BLaER1 (cell line): ENCODE data around the gene STXBP6.

ENCODE experiments used
- H3K27ac ChIP-seq: shearing (Covaris generic); formaldehyde crosslinking; 2 replicates; pipeline ENCODE4 v1.8.1; 2022
- H3K27me3 ChIP-seq: shearing (Covaris generic); formaldehyde crosslinking; 2 replicates; pipeline ENCODE4 v1.8.1; 2022
- H3K36me3 ChIP-seq: shearing (Covaris generic); formaldehyde crosslinking; 2 replicates; pipeline ENCODE4 v1.8.1; 2022
- H3K4me1 ChIP-seq: shearing (Covaris generic); formaldehyde crosslinking; 2 replicates; pipeline ENCODE4 v1.8.1; 2022
- H3K4me2 ChIP-seq: shearing (Covaris generic); formaldehyde crosslinking; 2 replicates; pipeline ENCODE4 v1.8.1; 2022
- H3K4me3 ChIP-seq: shearing (Covaris generic); formaldehyde crosslinking; 2 replicates; pipeline ENCODE4 v1.8.1; 2022
- H3K9ac ChIP-seq: shearing (Covaris generic); formaldehyde crosslinking; 2 replicates; pipeline ENCODE4 v1.8.1; 2022
- H3K9me3 ChIP-seq: shearing (Covaris generic); formaldehyde crosslinking; 2 replicates; pipeline ENCODE4 v1.8.1; 2022
- H4K20me1 ChIP-seq: shearing (Covaris generic); formaldehyde crosslinking; 2 replicates; pipeline ENCODE4 v1.8.1; 2022
- Cebpa-rat ChIP-seq: shearing (Covaris generic); IDR thresholded peaks from 2 replicates; pipeline ENCODE4 v1.8.1; 2022

The STXBP6 gene

DNA sequence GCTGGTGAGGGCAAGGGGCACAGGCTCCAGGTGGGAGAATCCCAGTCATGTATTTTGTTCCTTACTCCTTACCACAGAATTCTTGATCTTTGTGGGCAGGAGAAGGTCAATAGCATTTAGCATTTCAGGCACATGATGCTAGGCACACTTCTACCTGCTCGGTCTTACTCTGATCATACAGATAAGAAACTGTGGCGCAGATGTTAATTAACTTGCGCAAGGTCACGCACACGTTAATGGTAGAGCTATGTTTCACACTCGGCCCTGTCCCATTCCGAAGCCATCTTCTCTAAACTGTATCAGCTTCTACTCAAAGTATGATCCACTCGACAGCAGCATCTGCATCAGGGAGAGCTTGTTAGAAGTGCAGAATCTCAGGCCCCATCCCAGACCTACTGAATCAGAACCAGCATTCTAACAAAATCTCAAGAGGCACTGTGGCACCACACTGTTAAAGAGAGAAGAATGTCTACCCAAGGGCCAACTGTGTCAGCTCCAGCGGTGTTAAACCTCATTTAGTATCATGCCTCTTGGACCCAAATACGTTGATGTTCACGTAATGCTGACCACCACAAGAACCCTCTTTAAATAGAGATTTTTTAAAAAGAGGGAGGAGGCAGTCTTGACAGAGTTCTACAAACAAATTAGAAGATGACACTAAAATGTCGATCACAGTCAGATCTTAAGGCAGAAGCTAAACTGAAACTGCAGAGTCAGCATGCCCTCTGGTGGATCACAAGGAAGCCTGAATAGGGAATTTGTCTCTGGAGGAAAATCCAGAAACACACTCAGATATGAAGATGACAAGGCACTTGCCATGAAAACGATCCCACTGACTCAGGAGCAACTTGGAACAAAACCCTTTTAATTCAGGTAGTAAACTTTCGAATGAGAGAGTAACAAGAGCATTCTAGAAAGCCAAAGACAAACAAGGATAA, 7.3 kb downstream of the STXBP6 start:
- no peaks in the 10 kb centered on the region for H3K9me3 ChIP-seq
- H3K4me1 ChIP-seq: no peaks in the 10 kb centered on the region
- no peaks in the 10 kb centered on the region for H3K27me3 ChIP-seq
- H4K20me1 ChIP-seq: no peaks in the 10 kb centered on the region
- no peak overlapping the region for H3K9ac ChIP-seq
- H3K36me3 ChIP-seq: no peaks in the 10 kb centered on the region
- TF ChIP-seq Cebpa-rat: no peak
- H3K4me3 ChIP-seq: no peak overlapping the region
- no peak overlapping the region for H3K27ac ChIP-seq
- H3K4me2 ChIP-seq: no peak overlapping the region

DNA sequence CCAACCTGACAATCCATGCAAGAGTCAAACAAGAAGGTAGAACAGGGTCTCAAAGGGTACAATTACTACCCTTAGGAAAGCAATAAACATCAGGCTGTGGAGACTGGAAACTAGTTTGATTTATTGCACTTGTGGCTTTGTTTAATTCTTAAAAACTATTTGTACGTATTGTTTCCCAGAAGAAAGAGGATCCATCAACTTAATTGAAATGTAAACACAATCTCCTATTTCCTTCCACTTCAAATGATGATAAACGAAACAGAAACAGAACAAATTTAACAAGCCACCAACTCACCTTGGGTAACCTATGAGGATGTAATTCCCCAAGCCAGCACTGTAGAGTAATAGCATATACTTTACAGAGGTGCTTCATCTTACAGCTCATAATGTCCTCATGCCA, 8.0 kb downstream of the STXBP6 start:
- no peak overlapping the region for H3K4me2 ChIP-seq
- H3K4me3 ChIP-seq: no peak overlapping the region
- no peaks in the 10 kb centered on the region for H3K36me3 ChIP-seq
- no peak overlapping the region for H3K27ac ChIP-seq
- H3K4me1 ChIP-seq: no peaks in the 10 kb centered on the region
- no peak overlapping the region for H3K9ac ChIP-seq
- H3K27me3 ChIP-seq: no peaks in the 10 kb centered on the region
- H3K9me3 ChIP-seq: no peaks in the 10 kb centered on the region
- TF ChIP-seq Cebpa-rat: no peak
- no peaks in the 10 kb centered on the region for H4K20me1 ChIP-seq

DNA sequence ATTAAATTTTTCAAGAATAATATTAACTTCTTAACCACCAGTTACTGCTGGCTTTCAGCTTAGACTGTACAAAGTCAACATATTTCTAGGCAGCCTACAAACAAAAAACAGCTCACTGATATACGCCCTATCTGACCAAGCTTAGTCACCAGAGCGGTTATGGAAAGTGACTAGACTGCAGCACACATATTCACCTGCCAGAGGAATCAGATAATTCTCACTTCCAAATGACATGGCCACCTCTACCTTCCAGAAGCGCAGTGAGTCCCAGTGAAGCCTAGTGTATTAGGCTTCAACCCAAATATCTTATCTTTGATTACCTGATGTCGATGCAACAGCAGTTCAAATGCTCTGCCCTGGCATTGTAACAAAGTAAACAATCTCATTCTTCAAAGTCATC, 8.5 kb downstream of the STXBP6 start:
- Histone ChIP-seq H4K20me1 (no peaks in the 10 kb centered on the region), H3K36me3 (no peaks in the 10 kb centered on the region)
- TF ChIP-seq Cebpa-rat: no peak

DNA sequence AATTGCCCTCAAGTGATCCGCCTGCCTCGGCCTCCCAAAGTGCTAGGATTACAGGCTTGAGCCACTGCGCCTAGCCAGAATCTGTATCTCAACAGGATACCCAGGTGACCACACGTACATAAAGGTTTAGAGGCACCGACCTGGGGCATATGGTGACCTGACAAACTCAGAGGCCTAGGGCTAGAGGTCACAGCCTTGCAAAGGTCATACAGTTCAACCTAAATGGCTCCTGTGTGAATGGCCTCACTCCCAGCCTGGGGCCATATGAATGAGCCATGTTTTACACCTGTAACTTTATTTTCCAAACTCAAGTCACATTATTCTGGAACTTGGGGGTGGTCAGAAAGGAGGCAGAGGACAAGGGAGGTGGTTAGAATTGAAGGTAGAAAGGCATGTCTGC, 10.0 kb downstream of the STXBP6 start:
- H3K27ac ChIP-seq: no peak overlapping the region
- no peaks in the 10 kb centered on the region for H3K36me3 ChIP-seq
- H3K4me2 ChIP-seq: no peak overlapping the region
- H3K27me3 ChIP-seq: no peaks in the 10 kb centered on the region
- no peaks in the 10 kb centered on the region for H3K4me1 ChIP-seq
- TF ChIP-seq Cebpa-rat: no peak
- no peak overlapping the region for H3K4me3 ChIP-seq
- no peaks in the 10 kb centered on the region for H4K20me1 ChIP-seq
- no peaks in the 10 kb centered on the region for H3K9me3 ChIP-seq
- no peak overlapping the region for H3K9ac ChIP-seq

More for the DNA sequence above, 8.5 kb downstream of the STXBP6 start:
- H3K9me3 ChIP-seq: no peaks in the 10 kb centered on the region
- H3K27me3 ChIP-seq: no peaks in the 10 kb centered on the region
- H3K4me1 ChIP-seq: no peaks in the 10 kb centered on the region
- H3K27ac ChIP-seq: no peak overlapping the region
- H3K9ac ChIP-seq: no peak overlapping the region
- no peak overlapping the region for H3K4me3 ChIP-seq
- no peak overlapping the region for H3K4me2 ChIP-seq

DNA sequence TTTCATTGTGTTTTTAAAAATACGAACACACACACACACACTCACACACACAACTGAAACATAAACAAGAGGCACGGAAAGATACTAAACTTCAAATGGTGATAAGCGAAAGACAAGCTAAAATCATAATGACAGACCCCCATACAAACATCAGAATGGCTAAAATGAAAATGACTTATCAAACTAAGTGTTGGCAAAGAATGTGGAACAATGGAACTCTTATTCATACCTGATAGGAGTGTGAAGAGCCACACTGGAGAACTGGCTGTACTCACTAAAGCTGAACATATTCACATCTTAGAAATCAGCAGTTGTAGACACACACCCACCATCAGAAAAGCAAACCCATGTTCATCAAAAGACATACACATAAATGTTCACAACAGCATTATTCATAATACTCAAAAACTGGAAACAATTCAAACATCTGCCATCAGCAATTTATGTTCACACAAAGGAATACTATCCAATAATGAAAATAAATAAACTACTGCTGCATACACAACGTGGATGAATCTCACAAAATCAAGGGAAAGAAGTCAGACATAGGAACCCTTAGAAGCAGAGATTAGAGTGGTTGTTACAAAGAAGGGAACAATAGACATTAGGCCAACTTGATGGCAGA, 11.8 kb downstream of the STXBP6 start:
- H3K27me3 ChIP-seq: no peaks in the 10 kb centered on the region
- no peak overlapping the region for H3K4me3 ChIP-seq
- no peaks in the 10 kb centered on the region for H4K20me1 ChIP-seq
- H3K4me1 ChIP-seq: no peaks in the 10 kb centered on the region
- no peak overlapping the region for H3K4me2 ChIP-seq
- H3K27ac ChIP-seq: no peak overlapping the region
- no peaks in the 10 kb centered on the region for H3K36me3 ChIP-seq
- no peak overlapping the region for H3K9ac ChIP-seq
- no peaks in the 10 kb centered on the region for H3K9me3 ChIP-seq
- TF ChIP-seq Cebpa-rat: no peak

DNA sequence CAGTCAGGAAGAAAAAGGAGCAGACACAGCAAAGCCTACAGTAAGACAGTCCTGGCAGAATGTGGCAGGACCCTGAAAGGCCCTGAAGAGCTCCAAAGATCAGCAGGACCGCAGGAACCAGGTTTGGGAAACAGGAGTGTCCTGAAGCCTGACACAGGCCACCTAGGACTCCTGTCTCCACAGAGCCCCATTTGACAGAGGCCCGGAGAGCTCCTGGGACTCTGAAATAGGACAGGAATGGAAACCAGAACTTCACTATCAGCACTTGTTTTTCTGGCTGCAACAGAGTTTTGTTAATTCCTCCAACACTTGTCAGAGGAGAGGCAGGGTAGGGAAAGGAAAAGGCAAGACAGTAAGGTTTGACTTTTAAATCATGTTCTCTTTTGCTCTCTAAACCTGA, 12.9 kb downstream of the STXBP6 start:
- no peaks in the 10 kb centered on the region for H3K27me3 ChIP-seq
- no peaks in the 10 kb centered on the region for H3K4me1 ChIP-seq
- no peak overlapping the region for H3K4me2 ChIP-seq
- H3K9me3 ChIP-seq: no peaks in the 10 kb centered on the region
- H3K9ac ChIP-seq: no peak overlapping the region
- H3K27ac ChIP-seq: no peak overlapping the region
- no peak overlapping the region for H3K4me3 ChIP-seq
- TF ChIP-seq Cebpa-rat: no peak
- H4K20me1 ChIP-seq: no peaks in the 10 kb centered on the region
- no peaks in the 10 kb centered on the region for H3K36me3 ChIP-seq

DNA sequence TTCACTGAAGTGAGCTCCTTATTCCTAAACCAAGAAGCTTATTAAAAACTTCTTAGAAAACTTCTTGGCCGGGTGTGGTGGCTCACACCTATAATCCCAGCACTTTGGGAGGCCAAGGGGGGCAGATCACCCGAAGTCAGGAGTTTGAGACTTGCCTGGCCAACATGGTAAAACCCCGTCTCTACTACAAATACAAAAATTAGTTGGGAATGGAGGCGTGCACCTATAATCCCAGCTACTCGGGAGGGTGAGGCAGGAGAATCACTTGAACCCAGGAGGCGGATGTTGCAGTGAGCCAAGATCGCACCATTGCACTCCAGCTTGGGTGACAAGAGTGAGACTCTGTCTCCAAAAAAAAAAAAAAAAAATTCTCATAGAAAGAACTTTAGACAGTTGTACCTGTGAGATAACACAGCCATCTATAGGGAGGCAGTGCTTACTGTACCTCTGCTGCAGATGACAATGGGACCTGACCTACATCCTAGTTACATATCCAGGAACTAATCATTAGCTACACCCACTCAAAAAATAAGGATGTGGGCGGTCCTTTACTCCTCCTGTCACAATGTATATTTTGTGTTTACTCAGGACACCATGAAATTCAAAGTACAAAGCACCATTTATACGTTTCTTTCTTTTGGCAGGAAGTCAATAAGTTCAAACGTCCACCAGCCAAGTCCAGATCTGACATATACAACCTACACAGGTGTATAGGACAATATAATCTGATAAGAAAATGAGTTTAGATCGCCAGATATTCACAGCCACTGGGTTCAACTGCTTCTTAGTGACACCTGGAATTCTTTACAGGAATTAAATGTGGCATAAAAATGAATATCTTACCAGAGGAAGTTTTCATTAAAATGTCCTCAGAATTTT, 14.9 kb downstream of the STXBP6 start:
- Histone ChIP-seq H3K36me3 (no peaks in the 10 kb centered on the region), H4K20me1 (no peaks in the 10 kb centered on the region), H3K4me1 (no peaks in the 10 kb centered on the region), H3K4me2 (no peak overlapping the region), H3K4me3 (no peak overlapping the region), H3K27me3 (no peaks in the 10 kb centered on the region), H3K9me3 (no peaks in the 10 kb centered on the region), H3K9ac (no peak overlapping the region), H3K27ac (no peak overlapping the region)
- TF ChIP-seq Cebpa-rat: no peak

DNA sequence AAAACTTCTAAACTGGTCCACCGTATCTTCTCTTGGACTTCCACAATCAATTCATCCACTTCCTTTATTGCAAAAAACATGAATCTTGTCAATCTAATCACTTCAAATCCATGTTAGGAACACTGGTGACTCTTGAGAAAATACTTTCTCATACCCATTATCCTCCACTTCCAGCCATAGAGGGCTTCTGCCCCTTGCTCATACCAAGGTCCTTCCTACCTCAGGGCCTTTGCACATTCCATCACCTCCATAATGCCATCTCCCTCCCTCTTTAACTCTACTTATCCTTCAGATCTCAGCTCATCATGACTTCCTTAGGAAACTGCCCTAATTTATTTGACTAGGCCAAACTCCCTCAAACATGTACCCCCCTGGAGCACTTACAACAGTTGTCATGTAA, 16.6 kb downstream of the STXBP6 start:
- no peaks in the 10 kb centered on the region for H4K20me1 ChIP-seq
- no peak for TF ChIP-seq Cebpa-rat
- H3K4me1 ChIP-seq: no peaks in the 10 kb centered on the region
- no peak overlapping the region for H3K27ac ChIP-seq
- no peaks in the 10 kb centered on the region for H3K9me3 ChIP-seq
- no peaks in the 10 kb centered on the region for H3K36me3 ChIP-seq
- H3K4me2 ChIP-seq: no peak overlapping the region
- H3K9ac ChIP-seq: no peak overlapping the region
- H3K27me3 ChIP-seq: no peaks in the 10 kb centered on the region
- H3K4me3 ChIP-seq: no peak overlapping the region

DNA sequence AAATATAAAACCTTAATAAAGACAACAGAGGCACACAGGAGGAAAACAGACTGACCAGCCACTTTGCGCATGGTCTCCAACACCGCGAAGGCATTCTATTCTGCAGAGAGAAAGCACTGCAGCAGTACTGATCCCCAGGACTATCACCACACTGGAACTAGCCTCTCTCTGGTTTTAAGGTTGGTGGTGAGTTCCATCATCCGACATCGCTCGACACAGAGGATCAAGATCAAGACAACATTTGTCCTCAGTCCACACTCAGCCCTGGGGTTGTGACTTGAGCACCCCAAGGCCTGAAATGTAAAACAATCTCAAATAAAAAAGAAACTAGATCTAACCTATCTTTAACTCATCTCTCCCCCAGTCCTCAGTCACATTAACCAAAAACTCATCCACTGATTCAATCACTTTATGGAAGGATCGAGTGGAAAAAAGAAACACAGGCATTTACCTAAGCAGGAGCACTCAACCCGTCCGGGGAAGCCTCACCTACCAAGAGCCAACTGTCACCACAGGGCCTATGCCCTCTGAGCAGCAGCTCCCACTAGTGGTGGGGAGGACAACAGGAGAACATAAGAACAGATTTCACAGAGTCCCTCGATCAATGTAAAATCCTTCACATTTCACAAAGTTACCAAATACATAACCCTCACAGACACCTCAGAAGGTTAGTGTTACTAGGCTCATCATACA, 17.7 kb downstream of the STXBP6 start:
- Histone ChIP-seq H3K9ac (no peak overlapping the region), H3K9me3 (no peaks in the 10 kb centered on the region), H3K27me3 (no peaks in the 10 kb centered on the region), H3K4me1 (no peaks in the 10 kb centered on the region), H3K36me3 (no peaks in the 10 kb centered on the region), H3K4me3 (no peak overlapping the region), H3K4me2 (no peak overlapping the region), H4K20me1 (no peaks in the 10 kb centered on the region), H3K27ac (no peak overlapping the region)
- TF ChIP-seq Cebpa-rat: no peak
